Peyer's patch (tissue), 4 donors: Measurements from ENCODE around the gene SLC23A2.

Experiments used
- POLR2A ChIP-seq, 2 donors: fragments of 450-650 bp; IDR thresholded peaks; one replicate each; pipeline ENCODE4 v1.5.1; 2017; ENCODE audit warnings: antibody characterized with exemption in 2 of 2, mild to moderate bottlenecking in 2 of 2, moderate library complexity in 2 of 2
- TF ChIP-seq, protein P1 (sequence below), 6 experiments: fragments of 450-650 bp in 4 of 6; fragments of 200-600 bp in 2 of 6; sonication (generic) in 1 of 6; IDR thresholded peaks; one replicate each; pipeline ENCODE4 v1.5.1; 2017 to 2019; ENCODE audit warnings: antibody characterized with exemption in 6 of 6, mild to moderate bottlenecking in 3 of 6, moderate library complexity in 1 of 6

DNA sequence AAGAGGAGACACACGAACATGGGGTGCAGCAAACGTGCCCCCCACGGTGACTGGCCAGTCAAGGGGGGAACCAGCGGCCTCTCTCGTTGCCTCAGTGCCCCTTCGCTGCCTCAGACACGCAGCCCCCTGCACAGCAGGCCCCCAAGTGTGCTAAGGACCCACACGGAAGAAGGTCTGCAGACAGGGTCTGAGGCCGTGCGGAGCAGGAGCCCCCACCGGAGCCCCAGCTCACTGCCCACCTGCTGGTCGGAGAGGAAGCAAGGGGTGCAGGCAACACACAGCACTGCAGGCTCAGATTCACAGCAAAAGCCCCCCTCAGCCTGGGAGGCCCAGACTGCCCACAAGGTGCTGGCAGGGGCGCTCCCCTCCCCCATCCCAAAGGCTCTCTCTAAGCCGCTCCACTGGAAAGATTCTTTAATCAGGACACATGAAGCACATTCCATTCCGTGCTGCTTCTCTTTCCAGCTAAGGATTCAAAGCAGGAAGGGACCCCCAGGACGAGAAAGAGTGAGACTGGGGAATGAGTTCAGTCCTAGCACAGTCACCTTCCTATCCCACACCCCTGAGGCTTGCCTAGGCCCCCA lies 105.1 kb downstream of the SLC23A2 start:
- TF ChIP-seq, protein P1, sequence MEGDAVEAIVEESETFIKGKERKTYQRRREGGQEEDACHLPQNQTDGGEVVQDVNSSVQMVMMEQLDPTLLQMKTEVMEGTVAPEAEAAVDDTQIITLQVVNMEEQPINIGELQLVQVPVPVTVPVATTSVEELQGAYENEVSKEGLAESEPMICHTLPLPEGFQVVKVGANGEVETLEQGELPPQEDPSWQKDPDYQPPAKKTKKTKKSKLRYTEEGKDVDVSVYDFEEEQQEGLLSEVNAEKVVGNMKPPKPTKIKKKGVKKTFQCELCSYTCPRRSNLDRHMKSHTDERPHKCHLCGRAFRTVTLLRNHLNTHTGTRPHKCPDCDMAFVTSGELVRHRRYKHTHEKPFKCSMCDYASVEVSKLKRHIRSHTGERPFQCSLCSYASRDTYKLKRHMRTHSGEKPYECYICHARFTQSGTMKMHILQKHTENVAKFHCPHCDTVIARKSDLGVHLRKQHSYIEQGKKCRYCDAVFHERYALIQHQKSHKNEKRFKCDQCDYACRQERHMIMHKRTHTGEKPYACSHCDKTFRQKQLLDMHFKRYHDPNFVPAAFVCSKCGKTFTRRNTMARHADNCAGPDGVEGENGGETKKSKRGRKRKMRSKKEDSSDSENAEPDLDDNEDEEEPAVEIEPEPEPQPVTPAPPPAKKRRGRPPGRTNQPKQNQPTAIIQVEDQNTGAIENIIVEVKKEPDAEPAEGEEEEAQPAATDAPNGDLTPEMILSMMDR (IDR thresholded peaks at IDR 0.05), result no peak
- no peak for TF ChIP-seq POLR2A (IDR thresholded peaks at IDR 0.05)
